ENCODE data around the gene ABCC9. TPM values are rescaled to one million over a fixed set of nuclear protein-coding genes. Genes with fewer than 3 reads are reported as not detected.

The ABCC9 gene
- total and polyA plus RNA-seq, 2 donors (not counting 3 experiments of a cell fraction or from before 2014, with no cell fraction given) = under 0.01 TPM; not detected in 1

GRCh38 chr12:21764065-21764464 is 177.2 kb downstream of the ABCC9 start:
- Histone ChIP-seq H3K4me2 (ENCODE audit: insufficient read depth, low read length) (no peak overlapping the region), H3K4me3 (replicated peaks in 1 of 3; ENCODE audit: insufficient read depth in 1 of 3, low read depth in 1 of 3, low read length in 3 of 3) (no peak overlapping the region), H3K79me2 (ENCODE audit: control insufficient read depth, insufficient read depth, low read length) (no peaks in the 10 kb centered on the region), H3K27ac (ENCODE audit: insufficient read depth, low read depth, low read length) (no peak overlapping the region), H3K9me1 (replicated peaks; ENCODE audit: control insufficient read depth, extremely low read depth, insufficient read depth, low read length) (no peaks in the 10 kb centered on the region), H3K27me3 (ENCODE audit: control insufficient read depth in 2 of 2, insufficient read depth in 2 of 2, low read length in 2 of 2) (no peaks in the 10 kb centered on the region), H3K9me3 (replicated peaks; ENCODE audit: control insufficient read depth, insufficient read depth, low read length) (no peaks in the 10 kb centered on the region), H4K20me1 (replicated peaks; ENCODE audit: control insufficient read depth, extremely low read depth, insufficient read depth, low read length) (no peaks in the 10 kb centered on the region), H3K9ac (replicated peaks; ENCODE audit: extremely low read depth, insufficient read depth, low read length) (no peak overlapping the region), H3K36me3 (ENCODE audit: control insufficient read depth in 2 of 2, extremely low read depth in 1 of 2, insufficient read depth in 2 of 2, low read length in 2 of 2) (no peaks in the 10 kb centered on the region), H2AFZ (ENCODE audit: low read depth, low read length) (no peak overlapping the region), H3K4me1 (ENCODE audit: control insufficient read depth, extremely low read depth, insufficient read depth, low read length) (no peaks in the 10 kb centered on the region)
- FAIRE-seq (no peak), DNase-seq (ENCODE audit: low read depth, low spot score) (no peak)
- dilution Hi-C loops (cut with MboI; ENCODE audit: extremely low pct_ligation_motif_present, low sequenced_read_pairs) = no loop called here
- TF ChIP-seq POLR2AphosphoS5 (IDR thresholded peaks at IDR 0.05; ENCODE audit: insufficient read depth, low read depth, low read length) (no peak), EZH2 (IDR thresholded peaks at IDR 0.05; ENCODE audit: borderline replicate concordance, low read depth, low read length, severe bottlenecking) (no peak), POLR2A (IDR thresholded peaks at IDR 0.05; ENCODE audit: low read depth, low read length) (no peak), MYC (IDR thresholded peaks at IDR 0.05; ENCODE audit: low read depth, low read length) (no peak), CTCF (IDR thresholded peaks at IDR 0.05; ENCODE audit: extremely low read depth in 1 of 2, insufficient read depth in 1 of 2, low read depth in 1 of 2, low read length in 2 of 2) (no peak), JUN (IDR thresholded peaks at IDR 0.05; ENCODE audit: borderline replicate concordance, insufficient read depth, insufficient read length, low read depth) (no peak), GATA2 (IDR thresholded peaks at IDR 0.05; ENCODE audit: insufficient read depth, insufficient read length, low read depth, low read length) (no peak), FOS (IDR thresholded peaks at IDR 0.05; ENCODE audit: borderline replicate concordance, insufficient read depth, low read length) (no peak)
- TF ChIP-seq, protein P1, sequence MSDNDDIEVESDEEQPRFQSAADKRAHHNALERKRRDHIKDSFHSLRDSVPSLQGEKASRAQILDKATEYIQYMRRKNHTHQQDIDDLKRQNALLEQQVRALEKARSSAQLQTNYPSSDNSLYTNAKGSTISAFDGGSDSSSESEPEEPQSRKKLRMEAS (IDR thresholded peaks at IDR 0.05; ENCODE audit: insufficient read depth, insufficient read length) = no peak
- no TSS peak for BruUV-seq (replicated peaks)
- POLR2A ChIA-PET = no interaction called here
- CTCF ChIA-PET = no interaction called here
- intact Hi-C loops (cut with micrococcal nuclease) = no loop called here
